ENCODE results near the gene PIP4K2C.

Gene PIP4K2C

DNA sequence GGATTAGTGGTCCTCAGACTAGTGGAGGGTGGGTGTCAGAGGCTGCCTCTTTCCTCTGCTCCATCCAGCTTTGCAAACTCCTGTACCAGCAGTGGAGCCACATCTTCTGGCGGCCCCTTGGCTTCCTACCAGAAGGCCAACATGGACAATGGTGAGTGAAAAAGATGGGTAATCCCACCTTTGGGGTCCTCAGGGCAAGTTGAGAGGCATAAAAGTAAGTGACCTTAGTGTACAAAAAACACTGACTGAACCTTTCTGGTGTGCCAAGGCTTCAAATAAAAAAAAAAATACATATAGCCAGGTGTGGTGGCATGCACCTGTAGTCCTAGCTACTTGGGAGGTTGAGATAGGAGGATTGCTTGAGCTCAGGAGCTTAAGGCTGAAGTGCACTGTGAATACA, 9.2 kb upstream of the PIP4K2C start:
- ChIA-PET POLR2A (interaction anchor here (1.1 kb wide), 1 partner anchor 29 kb away, joined by 3 read pairs; the partner anchor contains the start of gene ARHGEF25), CTCF (interaction anchor here (0.5 to 3.9 kb wide), 3 partner anchors 10 to 38 kb away, joined by 3 to 22 read pairs (median 16); no protein-coding TSS in a partner anchor)
- TF ChIP-seq ELF4 (IDR thresholded peaks at IDR 0.05) (no peak), FOXK2 (IDR thresholded peaks at IDR 0.05) (no peak), PKNOX1 (IDR thresholded peaks at IDR 0.05) (no peak), TARDBP (IDR thresholded peaks at IDR 0.05) (no peak), HDGF (IDR thresholded peaks at IDR 0.05; ENCODE audit: borderline replicate concordance) (no peak), BHLHE40 (IDR thresholded peaks at IDR 0.05; ENCODE audit: borderline replicate concordance) (no peak), SUZ12 (IDR thresholded peaks at IDR 0.05) (no peak), LEF1 (IDR thresholded peaks at IDR 0.05; ENCODE audit: borderline replicate concordance) (no peak), SP1 (IDR thresholded peaks at IDR 0.05) (no peak), FOXA1 (IDR thresholded peaks at IDR 0.05) (no peak), ARNT (IDR thresholded peaks at IDR 0.05) (no peak)
- no peak for DNase-seq (ENCODE audit: extremely low spot score)

- ChIA-PET CTCF (interaction anchor here (0.5 to 3.9 kb wide), 7 partner anchors 10 to 141 kb away, joined by 3 to 22 read pairs (median 9); no protein-coding TSS in a partner anchor), POLR2A (no interaction called here)
- TF ChIP-seq ARNT (IDR thresholded peaks at IDR 0.05) = no peak
- no peak for TF ChIP-seq ZNF384 (IDR thresholded peaks at IDR 0.05)
- no peak for TF ChIP-seq BHLHE40 (IDR thresholded peaks at IDR 0.05; ENCODE audit: borderline replicate concordance)
- no peak for TF ChIP-seq NFRKB (IDR thresholded peaks at IDR 0.05)
- TF ChIP-seq ELF4 (IDR thresholded peaks at IDR 0.05) = no peak
- TF ChIP-seq FOXM1 (IDR thresholded peaks at IDR 0.05; ENCODE audit: borderline replicate concordance) = no peak
- no peak for TF ChIP-seq LEF1 (IDR thresholded peaks at IDR 0.05; ENCODE audit: borderline replicate concordance)
- no peak for TF ChIP-seq FOXK2 (IDR thresholded peaks at IDR 0.05)
- no peak for TF ChIP-seq L3MBTL2 (conservative IDR thresholded peaks at IDR 0.05)
- DNase-seq (ENCODE audit: extremely low spot score) = no peak
Measured at GRCh38 chr12:57582440-57582839, 8.6 kb upstream of the PIP4K2C start.

- TF ChIP-seq NFRKB (IDR thresholded peaks at IDR 0.05) = no peak
- TF ChIP-seq FOXM1 (IDR thresholded peaks at IDR 0.05; ENCODE audit: borderline replicate concordance) = no peak
- TF ChIP-seq HDGF (IDR thresholded peaks at IDR 0.05; ENCODE audit: borderline replicate concordance) = no peak
- no peak for TF ChIP-seq SUZ12 (IDR thresholded peaks at IDR 0.05)
- TF ChIP-seq BHLHE40 (IDR thresholded peaks at IDR 0.05; ENCODE audit: borderline replicate concordance) = no peak
- no peak for TF ChIP-seq SP1 (IDR thresholded peaks at IDR 0.05)
- TF ChIP-seq L3MBTL2 (conservative IDR thresholded peaks at IDR 0.05) = no peak
- TF ChIP-seq ZNF384 (IDR thresholded peaks at IDR 0.05) = no peak
- TF ChIP-seq ARNT (IDR thresholded peaks at IDR 0.05) = no peak
- TF ChIP-seq FOXA1 (IDR thresholded peaks at IDR 0.05) = no peak
- no peak for TF ChIP-seq TARDBP (IDR thresholded peaks at IDR 0.05)
- no peak for TF ChIP-seq CTBP1 (IDR thresholded peaks at IDR 0.05; ENCODE audit: borderline replicate concordance)
- no peak for TF ChIP-seq FOXK2 (IDR thresholded peaks at IDR 0.05)
- TF ChIP-seq LEF1 (IDR thresholded peaks at IDR 0.05; ENCODE audit: borderline replicate concordance) = no peak
- no peak for TF ChIP-seq PKNOX1 (IDR thresholded peaks at IDR 0.05)
- no peak for TF ChIP-seq ELF4 (IDR thresholded peaks at IDR 0.05)
- DNase-seq (ENCODE audit: extremely low spot score) = peak; percentile 88
- ChIA-PET POLR2A (interaction anchor here (0.6 to 1.0 kb wide), 3 partner anchors 47 to 111 kb away, joined by 3 to 4 read pairs (median 3); partner anchors contain the start of genes DDIT3 and OS9), CTCF (interaction anchor here (0.6 to 3.9 kb wide), 24 partner anchors 9 to 342 kb away, joined by 3 to 22 read pairs (median 5); partner anchors contain the start of genes ARHGEF25, B4GALNT1, DCTN2 and TSPAN31)
Measured at GRCh38 chr12:57583008-57583831, 7.8 kb upstream of the PIP4K2C start.

DNA sequence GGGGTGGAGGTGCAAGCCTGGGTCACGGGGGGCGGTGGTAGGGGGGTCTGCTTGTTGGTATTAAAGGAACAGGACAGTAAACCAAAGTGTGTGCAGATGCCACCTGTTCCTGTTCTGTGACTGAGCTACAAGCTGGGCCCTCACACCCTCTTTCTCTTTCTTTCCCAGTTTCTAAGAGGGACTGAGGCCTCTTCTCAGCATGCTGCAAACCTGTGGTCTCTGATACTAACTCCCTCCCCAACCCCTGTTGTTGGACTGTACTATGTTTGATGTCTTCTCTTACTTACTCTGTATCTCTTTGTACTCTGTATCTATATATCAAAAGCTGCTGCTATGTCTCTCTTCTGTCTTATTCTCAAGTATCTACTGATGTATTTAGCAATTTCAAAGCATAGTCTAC, 6.9 kb upstream of the PIP4K2C start:
- ChIA-PET CTCF (interaction anchor here (0.9 to 3.9 kb wide), 16 partner anchors 8 to 218 kb away, joined by 3 to 22 read pairs (median 10); partner anchors contain the start of genes ARHGEF25, B4GALNT1 and TSPAN31), POLR2A (no interaction called here)
- DNase-seq (ENCODE audit: extremely low spot score) = no peak
- TF ChIP-seq TARDBP (IDR thresholded peaks at IDR 0.05) (no peak), FOXA1 (IDR thresholded peaks at IDR 0.05) (no peak), HDGF (IDR thresholded peaks at IDR 0.05; ENCODE audit: borderline replicate concordance) (no peak), SUZ12 (IDR thresholded peaks at IDR 0.05) (no peak), BHLHE40 (IDR thresholded peaks at IDR 0.05; ENCODE audit: borderline replicate concordance) (no peak), CTBP1 (IDR thresholded peaks at IDR 0.05; ENCODE audit: borderline replicate concordance) (no peak), FOXK2 (IDR thresholded peaks at IDR 0.05) (no peak), ELF4 (IDR thresholded peaks at IDR 0.05) (no peak), L3MBTL2 (conservative IDR thresholded peaks at IDR 0.05) (no peak), ARNT (IDR thresholded peaks at IDR 0.05) (no peak), ZNF384 (IDR thresholded peaks at IDR 0.05) (no peak), PKNOX1 (IDR thresholded peaks at IDR 0.05) (no peak)

- ChIA-PET CTCF (interaction anchor here (0.9 to 3.9 kb wide), 6 partner anchors 11 to 151 kb away, joined by 3 to 22 read pairs (median 16); no protein-coding TSS in a partner anchor), POLR2A (no interaction called here)
- TF ChIP-seq SUZ12 (IDR thresholded peaks at IDR 0.05) (no peak), FOXM1 (IDR thresholded peaks at IDR 0.05; ENCODE audit: borderline replicate concordance) (no peak), PKNOX1 (IDR thresholded peaks at IDR 0.05) (no peak), HDGF (IDR thresholded peaks at IDR 0.05; ENCODE audit: borderline replicate concordance) (no peak), BHLHE40 (IDR thresholded peaks at IDR 0.05; ENCODE audit: borderline replicate concordance) (no peak), ZNF384 (IDR thresholded peaks at IDR 0.05) (no peak)
- no peak for DNase-seq (ENCODE audit: extremely low spot score)
Measured at GRCh38 chr12:57584690-57585089, 6.3 kb upstream of the PIP4K2C start.

Measured in HEK293T (cell line).